ENCODE measurements around the gene RAB11FIP4.

GRCh38 chr17:31534223-31534888 is 142.9 kb downstream of the RAB11FIP4 start:
- TF ChIP-seq CTCF (IDR thresholded peaks at IDR 0.05) (no peak), POLR2A (IDR thresholded peaks at IDR 0.05) (no peak), POLR2AphosphoS5 (IDR thresholded peaks at IDR 0.05) (no peak), EP300 (IDR thresholded peaks at IDR 0.05) (no peak)

Data from suprapubic skin (tissue), 4 donors.